ENCODE data around the gene SLC24A5. TPM values are rescaled to one million over a fixed set of nuclear protein-coding genes. Genes with fewer than 3 reads are reported as not detected.

Gene SLC24A5
- total and polyA plus RNA-seq, 7 donors, result 0.36 TPM; not detected in 6

DNA sequence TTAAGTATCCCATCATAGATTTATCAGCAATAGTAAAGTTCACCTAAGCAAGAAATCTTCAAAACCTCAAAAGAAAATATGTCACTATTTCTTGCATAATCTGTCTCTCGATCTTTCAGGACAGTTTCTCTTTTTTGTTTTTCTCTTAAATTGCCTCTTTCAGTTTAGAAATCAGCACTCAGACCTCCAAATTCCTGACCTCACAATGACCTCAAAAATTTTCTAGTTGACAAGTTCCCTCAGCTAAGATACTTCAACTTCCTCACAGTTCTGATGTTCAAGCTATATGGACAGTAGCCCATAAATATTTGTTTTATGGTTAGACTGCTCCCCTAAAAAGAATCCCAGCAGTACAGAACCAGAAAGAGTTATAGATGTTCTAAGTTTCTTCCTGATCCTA is 24.1 kb downstream of the SLC24A5 start:
- Histone ChIP-seq H3K9me3 (no peaks in the 10 kb centered on the region), H3K4me1 (peaks cover 0 to 40% (median 30%) of the 10 kb centered on the region in 4 donors), H3K4me3 (no peak overlapping the region), H3K27me3 (no peaks in the 10 kb centered on the region), H3K36me3 (peaks cover 0 to 17% (median 0%) of the 10 kb centered on the region in 4 donors), H3K27ac (peak overlapping the region in 2 of 4 donors; percentile 4 to 58)
- no peak for DNase-seq
- WGBS, 2 donors, result 54 to 66% methylated on average over 1 of the region's 1 CpG
- intact Hi-C loops (cut with DNase I), result no loop called here
- TF ChIP-seq EP300 (IDR thresholded peaks at IDR 0.05) (no peak), POLR2A (IDR thresholded peaks at IDR 0.05) (no peak), POLR2AphosphoS5 (IDR thresholded peaks at IDR 0.05) (no peak)
- TF ChIP-seq, protein P1, sequence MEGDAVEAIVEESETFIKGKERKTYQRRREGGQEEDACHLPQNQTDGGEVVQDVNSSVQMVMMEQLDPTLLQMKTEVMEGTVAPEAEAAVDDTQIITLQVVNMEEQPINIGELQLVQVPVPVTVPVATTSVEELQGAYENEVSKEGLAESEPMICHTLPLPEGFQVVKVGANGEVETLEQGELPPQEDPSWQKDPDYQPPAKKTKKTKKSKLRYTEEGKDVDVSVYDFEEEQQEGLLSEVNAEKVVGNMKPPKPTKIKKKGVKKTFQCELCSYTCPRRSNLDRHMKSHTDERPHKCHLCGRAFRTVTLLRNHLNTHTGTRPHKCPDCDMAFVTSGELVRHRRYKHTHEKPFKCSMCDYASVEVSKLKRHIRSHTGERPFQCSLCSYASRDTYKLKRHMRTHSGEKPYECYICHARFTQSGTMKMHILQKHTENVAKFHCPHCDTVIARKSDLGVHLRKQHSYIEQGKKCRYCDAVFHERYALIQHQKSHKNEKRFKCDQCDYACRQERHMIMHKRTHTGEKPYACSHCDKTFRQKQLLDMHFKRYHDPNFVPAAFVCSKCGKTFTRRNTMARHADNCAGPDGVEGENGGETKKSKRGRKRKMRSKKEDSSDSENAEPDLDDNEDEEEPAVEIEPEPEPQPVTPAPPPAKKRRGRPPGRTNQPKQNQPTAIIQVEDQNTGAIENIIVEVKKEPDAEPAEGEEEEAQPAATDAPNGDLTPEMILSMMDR (IDR thresholded peaks at IDR 0.05), result no peak

DNA sequence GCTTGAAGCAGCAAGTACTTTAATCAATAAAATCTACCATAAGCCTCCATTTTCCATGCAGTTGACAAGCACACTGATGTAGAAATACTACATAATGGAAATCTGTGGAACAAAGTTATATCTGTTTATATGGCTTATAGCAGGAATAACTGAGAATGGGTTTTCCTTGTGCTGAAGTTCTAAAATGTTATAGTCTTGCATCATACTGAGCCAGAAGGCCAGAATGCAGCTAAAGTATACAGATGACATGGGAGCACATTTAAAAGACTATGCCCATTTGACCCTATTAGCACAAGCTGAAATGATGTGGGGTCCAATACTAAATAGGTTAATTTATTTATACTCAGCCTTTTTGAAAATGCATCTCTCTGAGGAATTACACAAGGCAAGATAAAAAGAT is 25.1 kb downstream of the SLC24A5 start:
- Histone ChIP-seq H3K9me3 (no peaks in the 10 kb centered on the region), H3K4me3 (no peak overlapping the region), H3K4me1 (peaks cover 0 to 40% (median 30%) of the 10 kb centered on the region in 4 donors), H3K27ac (no peak overlapping the region), H3K36me3 (peaks cover 0 to 17% (median 0%) of the 10 kb centered on the region in 4 donors), H3K27me3 (no peaks in the 10 kb centered on the region)
- intact Hi-C loops (cut with DNase I), result no loop called here
- DNase-seq, result no peak
- TF ChIP-seq POLR2AphosphoS5 (IDR thresholded peaks at IDR 0.05) (no peak), POLR2A (IDR thresholded peaks at IDR 0.05) (no peak), EP300 (IDR thresholded peaks at IDR 0.05) (no peak)
- TF ChIP-seq, protein P1 (IDR thresholded peaks at IDR 0.05), result no peak

DNA sequence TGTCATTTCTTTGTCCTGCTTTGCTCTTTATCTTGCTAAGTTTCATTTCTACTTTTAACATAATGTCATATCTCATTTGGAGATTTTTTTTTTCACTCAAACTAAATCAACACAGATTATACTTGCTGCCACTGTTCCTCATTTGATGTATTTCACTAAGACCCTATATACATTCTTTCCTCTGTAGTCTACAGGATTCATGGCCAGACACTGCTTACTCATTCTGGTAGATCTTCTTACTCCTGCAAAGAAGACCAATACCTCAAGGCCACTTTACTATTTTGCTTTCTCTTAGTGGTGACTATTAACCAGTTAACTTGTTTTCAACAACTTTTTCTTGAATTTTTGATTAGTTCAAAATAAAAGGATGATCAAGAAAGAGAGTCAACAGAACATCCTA is 26.6 kb downstream of the SLC24A5 start:
- Histone ChIP-seq H3K4me1 (peaks cover 0 to 40% (median 30%) of the 10 kb centered on the region in 4 donors), H3K9me3 (no peaks in the 10 kb centered on the region), H3K36me3 (peaks cover 0 to 30% (median 0%) of the 10 kb centered on the region in 4 donors), H3K27ac (no peak overlapping the region), H3K4me3 (no peak overlapping the region), H3K27me3 (no peaks in the 10 kb centered on the region)
- TF ChIP-seq POLR2AphosphoS5 (IDR thresholded peaks at IDR 0.05), result no peak
- TF ChIP-seq EP300 (IDR thresholded peaks at IDR 0.05), result no peak
- TF ChIP-seq, protein P1 (IDR thresholded peaks at IDR 0.05), result no peak
- TF ChIP-seq POLR2A (IDR thresholded peaks at IDR 0.05), result no peak
- intact Hi-C loops (cut with DNase I), result no loop called here
- DNase-seq, result no peak

DNA sequence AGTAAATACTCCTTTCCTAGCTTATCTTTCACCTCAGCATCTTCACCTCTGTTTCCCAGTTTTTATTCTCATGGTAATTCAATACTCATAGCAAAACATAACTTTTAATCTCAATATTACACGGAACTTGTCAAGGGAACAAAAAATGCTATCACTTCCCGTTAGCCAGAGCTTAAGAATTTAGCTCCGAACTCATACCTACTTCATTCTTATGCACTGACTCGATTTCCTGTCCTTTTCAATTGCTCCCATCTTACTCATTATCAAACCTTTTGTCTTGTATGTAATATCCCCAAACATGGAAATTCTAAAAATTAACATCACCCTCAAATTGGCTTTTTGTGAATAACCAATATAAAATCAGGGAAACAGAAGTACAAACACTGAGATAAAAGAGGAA is 29.1 kb downstream of the SLC24A5 start:
- DNase-seq, result no peak
- Histone ChIP-seq H3K27me3 (no peaks in the 10 kb centered on the region), H3K4me1 (peaks cover 0 to 18% (median 12%) of the 10 kb centered on the region in 4 donors), H3K9me3 (no peaks in the 10 kb centered on the region), H3K36me3 (peaks cover 0 to 43% (median 2%) of the 10 kb centered on the region in 4 donors), H3K4me3 (no peak overlapping the region), H3K27ac (no peak overlapping the region)
- TF ChIP-seq POLR2A (IDR thresholded peaks at IDR 0.05) (no peak), POLR2AphosphoS5 (IDR thresholded peaks at IDR 0.05) (no peak), EP300 (IDR thresholded peaks at IDR 0.05) (no peak)
- TF ChIP-seq, protein P1 (IDR thresholded peaks at IDR 0.05), result no peak
- 92% methylated on average over 4 of the region's 4 CpGs for WGBS, 2 donors
- intact Hi-C loops (cut with DNase I), result no loop called here

DNA sequence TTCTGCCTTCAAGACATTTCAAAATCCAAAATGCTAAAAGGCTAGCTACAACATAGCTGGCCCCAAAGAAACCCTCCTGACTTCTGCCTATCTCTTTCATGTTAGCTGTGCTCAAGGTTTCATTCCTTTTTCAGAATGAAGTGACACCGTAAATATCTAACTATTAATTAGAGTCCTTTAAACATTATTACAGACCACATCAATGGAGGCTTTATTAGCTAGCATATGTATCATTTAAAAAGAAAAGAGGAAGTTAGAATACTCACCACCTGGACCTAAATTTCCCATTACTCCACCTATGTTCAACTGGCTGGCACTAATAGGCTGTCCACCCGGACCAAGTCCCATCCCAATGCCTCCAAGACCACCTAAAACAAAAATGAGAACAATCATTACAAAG is 32.7 kb downstream of the SLC24A5 start:
- no peaks in the 10 kb centered on the region for H3K4me1 ChIP-seq
- no peaks in the 10 kb centered on the region for H3K27me3 ChIP-seq
- H3K4me3 ChIP-seq, result no peak overlapping the region
- no peaks in the 10 kb centered on the region for H3K9me3 ChIP-seq
- WGBS, 2 donors, result 96 to 97% methylated on average over 2 of the region's 2 CpGs
- peaks cover 0 to 43% (median 2%) of the 10 kb centered on the region in 4 donors for H3K36me3 ChIP-seq
- H3K27ac ChIP-seq, result no peak overlapping the region
- intact Hi-C loops (cut with DNase I), result no loop called here
- DNase-seq, result no peak
- TF ChIP-seq POLR2A (IDR thresholded peaks at IDR 0.05) (no peak), EP300 (IDR thresholded peaks at IDR 0.05) (no peak), POLR2AphosphoS5 (IDR thresholded peaks at IDR 0.05) (no peak)
- TF ChIP-seq, protein P1 (IDR thresholded peaks at IDR 0.05), result no peak

Data from sigmoid colon (tissue), 7 donors.